AG09319 (cell line): ENCODE measurements around the gene ZNF598.
A peak's percentile ranks its signal among the peaks of the same experiment; 100 is the strongest.
"Not testable (repeated sequence)": the region's sequence is repeated elsewhere in the genome, so short reads cannot be mapped to it uniquely, and the experiment has no call there.

Experiments used
- DNase-seq: peaks from one replicate; pipeline ENCODE4 v3.0.0-alpha.2; 2010; ENCODE audit warnings: low read depth; ENCODE audit errors: extremely low read depth
- CTCF ChIP-seq: IDR thresholded peaks from 2 replicates; pipeline ENCODE4 v1.5.1; 2011; ENCODE audit warnings: low read depth, mild to moderate bottlenecking, inconsistent platforms, low read length, moderate library complexity

The ZNF598 gene

GRCh38 chr16:1961651-1962067 lies 48.0 kb downstream of the ZNF598 start:
- TF ChIP-seq CTCF: no peak
- DNase-seq: no peak

GRCh38 chr16:1960665-1961630 lies 48.7 kb downstream of the ZNF598 start:
- TF ChIP-seq CTCF: no peak
- DNase-seq: no peak

DNA sequence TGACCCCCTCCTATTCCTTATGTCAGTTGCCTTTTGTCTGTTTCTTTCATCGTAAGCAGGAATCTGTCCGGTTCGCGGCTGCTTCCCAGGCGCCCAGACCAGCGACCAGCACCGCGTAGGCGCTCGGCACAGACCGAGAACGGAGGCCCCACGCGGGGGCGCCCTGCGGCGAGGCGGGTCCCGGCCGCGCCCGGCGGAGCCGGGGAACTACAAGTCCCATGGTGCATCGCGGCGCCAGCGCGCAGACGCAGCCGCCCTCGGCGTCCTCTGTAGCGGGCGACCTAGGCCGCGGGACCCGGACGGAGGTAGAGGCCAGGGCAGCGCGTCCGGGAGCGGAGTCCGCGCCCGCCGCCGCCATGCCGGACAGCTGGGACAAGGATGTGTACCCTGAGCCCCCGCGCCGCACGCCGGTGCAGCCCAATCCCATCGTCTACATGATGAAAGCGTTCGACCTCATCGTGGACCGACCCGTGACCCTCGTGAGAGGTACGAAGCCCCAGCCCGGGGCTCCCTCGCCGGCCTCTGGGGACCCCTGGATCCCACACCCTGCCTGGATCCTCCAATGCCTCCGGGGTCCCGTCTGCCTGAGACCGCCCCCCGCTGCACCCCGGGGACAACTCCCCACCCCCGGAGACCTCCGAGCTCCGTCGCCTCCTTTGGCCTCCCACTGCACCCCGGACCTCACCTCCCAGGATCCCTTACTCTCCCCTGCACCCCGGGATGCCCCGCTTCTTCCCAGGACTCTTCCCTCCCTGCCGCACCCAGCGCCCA lies 50.2 kb downstream of the ZNF598 start, which contains the start of gene NDUFB10:
TSS of gene NDUFB10 (plus strand) at position 270 of the 771 bp plus-strand sequence. CDS start at position 357, 87 bp downstream.
- peak; percentile 47 for TF ChIP-seq CTCF
- DNase-seq: peak; percentile 76

- DNase-seq: no peak
- no peak for TF ChIP-seq CTCF
These were observed 50.8 kb downstream of the ZNF598 start for GRCh38 chr16:1958715-1959268.

- DNase-seq: not testable (repeated sequence)
These were observed 51.5 kb downstream of the ZNF598 start for GRCh38 chr16:1958143-1958491.

DNA sequence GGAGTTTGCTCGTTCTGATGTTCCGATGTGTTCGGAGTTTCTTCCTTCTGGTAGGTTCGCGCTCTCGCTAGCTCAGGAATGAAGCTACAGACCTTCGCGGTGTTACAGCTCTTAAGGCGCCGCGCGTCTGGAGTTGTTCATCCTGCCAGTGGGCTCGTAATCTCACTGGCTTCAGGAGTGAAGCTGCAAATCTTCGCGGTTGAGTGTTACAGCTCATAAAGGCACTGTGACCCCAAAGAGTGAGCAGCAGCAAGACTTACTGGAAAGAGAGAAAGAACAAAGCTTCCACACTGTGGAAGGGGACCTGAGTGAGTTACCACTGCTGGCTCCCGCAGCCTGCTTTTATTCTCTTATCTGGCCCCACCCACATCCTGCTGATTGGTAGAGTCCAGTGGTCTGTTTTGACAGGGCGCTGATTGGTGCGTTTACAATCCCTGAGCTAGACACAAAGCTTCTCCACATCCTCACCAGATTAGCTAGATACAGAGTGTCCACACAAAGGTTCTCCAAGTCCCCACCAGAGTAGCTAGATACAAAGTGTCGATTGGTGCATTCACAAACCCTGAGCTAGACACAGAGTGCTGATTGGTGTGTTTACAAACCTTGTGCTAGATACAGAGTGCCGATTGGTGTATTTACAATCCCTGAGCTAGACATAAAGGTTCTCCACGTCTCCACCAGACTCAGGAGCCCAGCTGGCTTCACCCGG lies 52.0 kb downstream of the ZNF598 start:
- DNase-seq: not testable (repeated sequence)

DNA sequence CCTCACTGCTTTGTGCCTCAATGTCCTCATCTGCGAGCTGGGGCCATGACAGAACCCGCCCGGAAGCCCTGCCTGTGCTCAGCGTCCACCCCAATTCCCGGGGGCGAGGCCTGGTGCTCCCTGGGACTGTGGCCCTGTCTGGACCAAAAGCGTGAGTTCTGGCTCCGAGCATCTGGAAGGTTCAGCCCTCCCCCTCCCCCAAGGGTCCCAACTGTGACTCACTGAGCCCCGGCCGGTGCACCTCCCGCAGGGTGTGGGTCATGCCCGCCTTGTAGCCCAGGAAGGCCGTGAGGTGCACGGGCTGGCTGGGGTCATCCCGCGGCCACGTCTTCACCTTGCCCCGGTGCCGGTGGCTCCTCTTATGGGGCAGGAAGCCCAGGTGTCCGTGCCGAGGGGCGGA lies 55.9 kb downstream of the ZNF598 start:
- DNase-seq: no peak
- TF ChIP-seq CTCF: no peak
